CD4-positive, alpha-beta T cell treated with Interleukin-6 for 4 hours (primary cell): ENCODE results near the gene WFDC2.
A peak's percentile ranks its signal among the peaks of the same experiment; 100 is the strongest.
"Not testable (repeated sequence)": the region's sequence is repeated elsewhere in the genome, so short reads cannot be mapped to it uniquely, and the experiment has no call there.

Source experiments
- DNase-seq: peaks from one replicate; pipeline ENCODE4 v3.0.0-alpha.2; 2020; ENCODE audit warnings: mixed read lengths

WFDC2 gene

DNA sequence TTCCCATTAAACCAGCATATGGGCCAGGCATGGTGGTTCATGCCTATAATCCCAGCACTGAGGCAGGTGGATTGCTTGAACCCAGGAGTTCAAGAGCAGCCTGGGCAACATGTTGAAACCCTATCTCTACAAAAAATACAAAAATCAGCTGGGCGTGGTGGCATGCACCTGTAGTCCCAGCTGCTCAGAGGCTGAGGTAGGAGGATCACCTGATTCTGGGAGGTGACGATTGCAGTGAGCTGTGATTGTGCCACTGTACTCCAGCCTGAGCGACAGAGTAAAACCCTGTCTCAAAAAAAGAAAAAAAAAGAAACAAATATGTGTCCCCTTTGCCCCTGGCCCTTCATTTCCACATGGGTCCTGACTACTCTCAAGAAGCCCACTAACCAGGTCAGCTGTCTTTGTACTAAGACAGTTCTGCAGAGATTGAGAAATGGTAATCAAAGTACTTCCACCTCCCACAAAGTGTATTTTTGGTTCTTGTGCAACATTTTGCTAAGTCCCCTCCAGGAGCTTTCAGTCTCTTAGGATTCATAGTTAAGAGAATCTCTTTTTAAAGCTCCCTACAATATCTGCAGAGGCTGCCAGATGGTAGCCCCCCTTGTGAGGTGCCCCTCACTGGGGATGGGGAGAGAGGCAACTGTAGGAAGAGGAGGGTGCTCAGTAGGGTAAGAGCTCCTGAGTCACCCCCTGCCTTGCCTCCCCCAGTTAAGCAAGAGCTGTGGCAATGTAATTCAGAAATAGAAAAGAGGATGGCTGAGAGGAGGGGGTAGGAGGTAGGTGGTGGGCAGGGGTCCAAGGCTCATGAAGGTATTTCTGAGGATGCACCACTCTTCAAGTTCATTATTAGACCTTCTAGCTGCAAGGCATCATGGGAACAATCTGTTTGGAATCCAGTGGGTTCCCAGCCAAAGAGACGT, 16.5 kb upstream of the WFDC2 start:
- DNase-seq = no peak

DNA sequence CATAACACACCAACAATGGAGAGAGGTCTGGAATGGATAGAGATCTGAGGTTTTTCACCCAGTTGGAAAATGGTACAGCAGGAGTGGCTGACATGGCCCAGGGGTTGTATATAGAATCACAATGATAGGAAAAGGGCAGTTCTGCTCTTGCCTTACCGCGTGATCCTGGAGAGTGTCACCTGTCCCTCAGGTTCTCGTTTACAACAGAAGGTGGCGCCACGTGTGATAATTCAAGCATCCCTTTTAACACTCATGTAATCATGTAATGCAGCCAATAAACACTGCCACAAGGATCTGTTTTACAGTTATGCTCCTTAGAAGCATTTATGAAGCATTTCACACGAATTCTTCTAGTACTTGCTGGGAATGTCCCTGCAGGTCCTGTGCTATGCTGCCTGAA, 12.9 kb upstream of the WFDC2 start:
- peak; percentile 24 for DNase-seq

DNA sequence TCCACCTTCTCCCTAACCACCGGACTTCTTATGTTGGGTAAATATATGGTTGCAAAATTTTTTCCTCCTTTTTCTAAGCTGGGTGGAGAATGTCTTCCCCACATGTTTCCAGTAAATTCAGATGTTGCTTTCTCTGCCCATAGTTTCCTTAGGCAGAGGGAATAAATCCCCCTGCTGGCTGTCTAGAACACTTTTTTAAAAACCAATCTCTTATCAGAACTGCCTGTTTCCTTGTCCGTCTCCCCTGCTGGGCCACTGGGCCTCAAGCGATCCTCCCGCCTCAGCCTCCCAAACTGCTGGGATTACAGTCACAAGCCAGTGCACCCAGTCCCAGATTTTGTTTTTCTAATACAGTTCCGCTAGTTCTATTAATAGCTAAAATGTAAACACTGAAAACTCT, 9.9 kb upstream of the WFDC2 start:
- no peak for DNase-seq

DNA sequence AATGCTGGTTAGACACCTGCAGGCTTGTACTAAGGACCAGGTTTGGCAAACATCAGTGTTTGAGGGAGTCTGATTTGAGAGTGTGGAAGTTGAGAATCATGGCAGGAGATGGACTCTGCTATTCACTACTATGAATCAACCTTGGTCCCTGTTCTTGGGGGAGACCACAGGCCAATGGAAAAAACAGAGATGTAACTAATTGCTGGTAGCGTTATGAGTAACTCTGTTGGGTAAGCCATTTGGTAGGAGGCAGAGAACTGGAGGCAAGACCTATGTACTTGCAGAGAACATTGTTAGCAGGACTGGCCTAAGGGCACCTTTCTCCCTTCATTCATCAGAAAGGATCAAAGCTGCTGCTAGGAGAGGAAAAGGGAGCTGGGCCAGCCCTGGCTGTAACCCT, 8.3 kb upstream of the WFDC2 start:
- DNase-seq = no peak

DNA sequence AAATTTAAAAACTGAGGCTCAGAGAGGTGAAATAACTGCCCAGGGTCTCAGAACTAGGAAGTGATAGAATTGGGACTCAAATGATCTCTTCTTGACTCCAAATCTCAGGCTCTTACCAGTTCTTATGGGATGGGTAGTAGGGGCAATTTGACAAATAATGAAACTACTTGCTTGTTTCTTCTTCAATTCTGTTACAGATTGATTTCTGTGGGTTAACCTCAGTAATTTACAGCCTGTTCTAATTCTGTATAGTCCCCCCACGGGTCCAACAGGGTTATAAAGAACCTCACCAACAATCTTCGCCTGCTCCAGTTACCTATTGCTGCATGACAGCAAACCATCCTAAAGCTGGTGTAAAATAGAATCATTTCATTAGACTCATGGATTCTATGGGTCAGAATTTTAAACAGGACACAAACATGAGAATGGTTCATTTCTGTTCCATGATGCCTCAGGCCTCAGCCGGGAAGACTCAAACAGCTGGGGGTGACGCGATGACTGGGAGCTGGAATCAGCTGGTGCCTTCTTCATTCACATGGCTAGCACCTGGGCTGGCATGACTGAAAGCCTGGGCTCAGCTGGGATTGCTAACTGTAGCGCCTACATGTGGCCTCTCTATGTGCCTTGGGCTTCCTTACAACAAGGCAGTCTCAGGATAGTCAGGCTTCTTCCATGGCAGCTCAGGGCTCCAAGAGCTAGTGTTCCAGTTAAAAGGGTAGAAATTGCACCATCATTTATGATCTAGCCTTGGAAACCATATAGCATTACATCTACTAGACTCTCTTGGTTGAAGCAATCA, 6.6 kb upstream of the WFDC2 start:
- no peak for DNase-seq

DNA sequence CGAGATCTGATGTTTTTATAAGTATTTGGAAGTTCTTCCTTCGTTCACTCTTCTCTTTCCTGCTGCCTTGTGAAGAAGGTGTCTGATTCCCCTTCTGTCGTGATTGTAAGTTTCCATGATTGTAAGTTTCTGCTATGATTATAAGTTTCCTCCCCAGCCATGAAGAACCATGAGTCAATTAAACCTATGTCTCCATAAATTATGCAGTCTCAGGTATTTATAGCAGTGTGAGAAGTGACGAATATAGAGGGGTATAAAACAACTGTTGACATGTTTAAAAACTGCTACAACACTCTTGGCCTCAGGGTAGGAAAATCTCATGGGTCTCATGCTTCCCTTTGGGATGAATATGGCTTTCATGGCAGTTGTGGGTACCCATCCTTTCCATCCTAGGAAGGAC, 5.8 kb upstream of the WFDC2 start:
- DNase-seq = no peak

DNA sequence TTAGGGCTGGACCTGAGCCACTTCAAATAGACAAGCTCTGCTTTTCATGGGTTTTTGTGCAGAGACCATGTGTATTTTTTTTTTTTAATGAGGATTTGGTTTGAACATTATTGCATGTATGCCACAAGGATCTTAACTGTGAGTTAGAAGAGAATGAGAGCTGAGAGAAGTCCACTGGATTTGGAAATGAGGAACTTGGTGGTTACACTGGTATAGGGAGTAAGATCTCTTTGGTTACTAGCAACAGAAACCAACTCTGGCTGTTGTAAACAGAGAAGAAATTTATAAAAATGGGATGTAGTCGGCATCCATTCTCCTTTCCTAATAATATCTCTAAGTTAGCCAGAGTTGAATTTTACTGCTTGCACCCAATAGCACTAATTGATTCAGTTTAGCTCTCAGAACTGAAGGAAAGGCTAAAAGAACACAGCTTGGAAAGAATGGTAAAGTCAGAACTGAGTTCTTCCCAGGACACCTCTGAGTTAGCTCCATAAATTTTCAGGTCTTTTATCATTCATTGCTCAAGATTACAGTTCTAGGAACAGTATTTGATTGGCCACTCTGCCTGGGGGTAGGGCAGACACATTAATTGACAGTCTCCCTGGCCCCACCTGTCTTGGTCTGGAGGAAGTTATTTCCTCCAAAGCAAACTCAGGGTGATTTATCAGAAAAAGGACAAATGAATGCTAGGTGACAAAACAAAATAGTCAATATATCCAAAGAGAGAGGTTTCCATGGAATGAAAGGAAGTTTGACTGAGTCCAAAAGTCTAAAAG, 3.9 kb upstream of the WFDC2 start:
- DNase-seq = no peak

DNA sequence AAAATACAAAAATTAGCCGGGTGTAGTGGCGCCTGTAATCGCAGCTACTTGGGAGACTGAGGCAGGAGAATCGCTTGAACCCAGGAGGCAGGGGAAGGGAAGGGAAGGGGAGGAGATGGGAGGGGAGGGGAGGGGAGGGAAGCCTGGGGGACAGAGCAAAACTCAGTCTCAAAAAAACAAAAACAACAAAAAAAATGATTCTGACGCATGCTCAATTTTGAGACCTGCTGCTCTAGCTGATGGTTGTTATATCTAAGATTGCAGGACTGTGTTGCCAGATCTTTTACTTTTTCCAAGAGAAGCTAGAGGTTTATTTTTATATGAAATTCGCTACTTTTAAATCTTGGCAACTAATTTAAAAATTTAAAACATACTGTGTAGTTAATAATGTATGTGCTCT, 2.4 kb upstream of the WFDC2 start:
- DNase-seq = no peak

DNA sequence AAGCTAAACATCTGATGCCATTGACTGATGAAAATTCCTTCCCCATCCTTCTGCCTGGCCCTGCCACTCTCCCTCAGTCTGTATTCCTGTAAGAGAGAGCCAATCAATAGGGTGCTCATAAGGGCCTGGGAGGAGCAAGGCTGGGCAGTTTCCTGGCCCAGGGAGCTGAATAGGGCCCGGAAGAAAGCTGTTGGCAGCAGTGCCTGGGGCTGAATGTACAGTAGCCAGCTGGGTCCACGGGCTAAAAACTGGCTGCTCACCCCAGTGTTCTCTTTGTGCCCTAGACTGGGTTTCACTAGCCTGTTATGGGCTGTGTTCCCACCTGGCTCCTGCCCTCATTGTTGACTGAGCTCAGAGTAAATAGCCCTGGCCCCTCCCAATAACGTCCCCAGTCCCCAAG, 1.7 kb upstream of the WFDC2 start:
- DNase-seq = no peak

DNA sequence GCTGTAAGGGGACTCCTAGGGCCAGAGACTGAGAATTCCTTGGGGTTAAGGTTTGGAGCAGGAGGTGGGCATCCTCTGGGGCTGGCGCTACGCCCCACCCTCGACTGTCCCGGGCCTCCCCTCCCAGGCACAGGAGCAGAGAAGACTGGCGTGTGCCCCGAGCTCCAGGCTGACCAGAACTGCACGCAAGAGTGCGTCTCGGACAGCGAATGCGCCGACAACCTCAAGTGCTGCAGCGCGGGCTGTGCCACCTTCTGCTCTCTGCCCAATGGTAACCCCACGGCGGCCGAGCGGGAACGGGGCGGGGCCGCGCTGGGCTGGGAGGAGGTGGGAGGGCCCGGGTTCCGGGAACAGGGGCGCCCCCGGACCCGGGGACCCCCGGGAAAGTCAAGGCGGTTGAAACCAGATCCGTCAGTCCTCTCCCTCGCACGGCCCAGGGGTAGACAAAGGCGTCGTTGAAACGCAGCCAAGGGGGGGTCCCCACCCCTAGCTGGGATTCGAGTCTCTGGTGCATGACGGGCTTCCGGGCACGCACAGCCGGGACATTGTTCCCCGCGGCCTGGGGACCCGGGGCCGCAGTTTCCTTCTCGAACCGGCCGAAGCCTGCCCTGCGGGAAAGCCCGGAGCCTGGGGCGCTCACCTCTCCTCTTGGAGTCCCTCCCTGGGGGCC, 844 bp downstream of the WFDC2 start:
- peak; percentile 6 for DNase-seq

DNA sequence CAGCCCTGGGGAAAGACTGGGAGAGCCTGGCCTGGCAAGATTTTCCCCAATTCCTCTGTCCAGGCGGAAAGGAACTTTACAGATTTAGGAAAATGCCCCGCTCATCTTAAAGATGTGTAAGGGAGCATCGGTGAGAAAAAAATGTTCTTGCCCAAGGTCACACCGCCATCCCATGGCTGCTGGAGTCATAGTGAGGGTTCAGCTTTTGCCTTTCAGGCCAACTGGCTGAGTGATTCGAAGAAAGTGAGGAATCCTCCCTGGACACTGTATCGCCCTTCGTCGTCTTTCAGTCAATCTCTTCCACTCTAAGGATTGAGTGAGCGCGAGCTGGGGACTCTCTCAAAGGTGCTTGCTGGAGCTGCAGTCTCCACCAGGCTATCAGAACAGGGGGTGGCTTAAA, 1.4 kb downstream of the WFDC2 start:
- no peak for DNase-seq

DNA sequence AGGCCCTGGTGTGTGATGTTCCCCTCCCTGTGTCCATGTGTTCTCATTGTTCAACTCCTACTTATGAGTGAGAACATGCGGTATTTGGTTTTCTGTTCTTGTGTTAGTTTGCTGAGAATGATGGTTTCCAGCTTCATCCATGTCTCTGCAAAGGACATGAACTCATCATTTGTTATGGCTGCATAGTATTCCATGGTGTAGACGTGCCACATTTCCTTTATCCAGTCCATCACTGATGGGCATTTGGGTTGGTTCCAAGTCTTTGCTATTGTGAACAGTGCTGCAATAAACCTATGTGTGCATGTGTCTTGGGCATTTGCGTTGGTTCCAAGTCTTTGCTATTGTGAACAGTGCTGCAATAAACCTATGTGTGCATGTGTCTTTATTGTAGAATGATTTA, 2.7 kb downstream of the WFDC2 start:
- not testable (repeated sequence) for DNase-seq

DNA sequence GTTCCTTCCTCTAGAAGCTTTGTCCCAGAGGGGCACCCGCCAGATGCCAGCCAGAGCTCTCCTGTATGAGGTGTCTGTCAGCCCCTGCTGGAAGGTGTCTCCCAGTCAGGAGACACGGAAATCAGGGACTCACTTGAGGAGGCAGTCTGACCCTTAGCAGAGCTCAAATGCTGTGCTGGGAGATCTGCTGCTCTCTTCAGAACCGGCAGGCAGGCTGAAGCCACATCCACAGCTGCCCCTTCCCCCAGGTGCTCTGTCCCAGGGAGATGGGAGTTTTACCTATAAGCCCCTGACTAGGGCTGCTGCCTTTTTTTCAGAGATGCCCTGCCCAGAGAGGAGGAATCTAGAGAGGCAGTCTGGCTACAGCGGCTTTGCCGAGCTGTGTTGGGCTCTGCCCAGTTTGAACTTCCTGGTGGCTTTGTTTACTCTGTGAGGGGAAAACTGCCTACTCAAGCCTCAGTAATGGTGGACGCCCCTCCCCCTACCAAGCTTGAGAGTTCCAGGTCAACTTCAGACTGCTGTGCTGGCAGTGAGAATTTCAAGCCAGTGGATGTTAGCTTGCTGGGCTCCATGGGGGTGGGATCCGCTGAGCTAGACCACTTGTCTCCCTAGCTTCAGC, 8.1 kb downstream of the WFDC2 start:
- not testable (repeated sequence) for DNase-seq

DNA sequence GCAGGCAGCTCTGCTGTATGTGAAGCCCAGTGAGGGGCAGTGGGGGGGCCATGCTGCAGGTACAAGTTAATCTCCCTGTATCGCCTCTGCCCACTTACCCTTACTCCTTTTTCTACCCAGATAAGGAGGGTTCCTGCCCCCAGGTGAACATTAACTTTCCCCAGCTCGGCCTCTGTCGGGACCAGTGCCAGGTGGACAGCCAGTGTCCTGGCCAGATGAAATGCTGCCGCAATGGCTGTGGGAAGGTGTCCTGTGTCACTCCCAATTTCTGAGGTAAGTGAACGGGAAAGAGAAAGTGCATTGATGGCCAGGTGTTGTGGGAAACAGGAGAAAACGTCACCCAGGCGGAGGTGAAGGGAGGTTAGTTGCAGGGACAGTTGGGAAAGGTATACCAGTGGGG, 10.3 kb downstream of the WFDC2 start:
- no peak for DNase-seq

DNA sequence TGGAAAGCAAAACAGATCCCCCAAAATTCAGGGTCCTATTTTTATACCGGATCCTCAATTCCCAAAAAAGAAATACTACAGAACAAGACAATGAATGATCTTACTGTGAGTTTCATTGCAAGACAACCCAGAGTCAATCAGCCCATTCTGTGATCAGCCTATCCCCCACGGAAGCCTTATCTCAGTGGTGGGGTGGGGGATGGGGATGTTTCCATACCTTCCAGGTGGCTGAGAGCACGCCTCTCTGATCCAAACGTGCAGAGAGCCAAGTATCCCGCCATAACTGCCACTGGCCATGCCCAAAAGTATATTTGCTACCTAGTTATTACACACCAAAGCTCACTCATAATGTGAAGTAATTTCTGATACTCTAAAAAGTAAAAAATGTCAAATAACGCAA, 15.1 kb downstream of the WFDC2 start:
- DNase-seq = no peak

DNA sequence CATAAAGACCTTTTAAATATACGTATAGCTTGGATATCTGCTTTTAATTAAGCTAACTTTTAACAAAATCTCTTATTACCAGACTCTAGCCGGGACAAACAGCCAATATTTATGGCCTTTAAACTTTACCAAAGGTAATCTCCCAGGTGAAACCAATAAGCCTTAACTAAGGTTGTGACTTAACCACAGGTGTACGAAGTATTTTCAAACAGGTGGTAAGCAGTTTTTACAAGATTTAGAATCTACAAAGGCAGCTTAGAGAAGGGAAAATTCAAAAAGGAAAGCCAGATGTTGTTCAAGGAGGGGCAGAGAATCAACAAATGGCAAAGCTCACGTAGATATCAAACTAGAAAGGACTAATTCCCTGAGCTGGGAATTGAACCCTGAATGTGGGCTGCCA, 15.8 kb downstream of the WFDC2 start:
- DNase-seq = no peak

DNA sequence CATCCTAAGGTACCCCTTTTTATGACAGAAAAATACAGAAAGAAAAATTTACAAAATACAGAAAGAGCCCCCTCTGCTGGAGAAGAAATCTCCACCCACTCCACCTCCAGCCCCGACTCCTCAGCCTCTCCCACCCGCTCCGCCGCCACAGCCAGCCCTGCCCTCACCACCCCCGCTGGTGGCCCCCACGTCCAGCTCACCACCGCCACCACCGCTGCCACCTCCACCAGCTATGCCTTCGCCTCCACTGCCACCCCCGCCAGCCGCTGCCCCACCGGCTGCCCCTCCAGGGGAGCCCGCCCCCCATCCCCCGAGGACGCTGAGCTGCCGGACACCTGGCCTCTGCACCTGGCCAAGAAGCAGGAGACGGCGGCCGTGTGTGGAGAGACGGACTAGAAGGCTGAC, 17.7 kb downstream of the WFDC2 start:
- DNase-seq = no peak

DNA sequence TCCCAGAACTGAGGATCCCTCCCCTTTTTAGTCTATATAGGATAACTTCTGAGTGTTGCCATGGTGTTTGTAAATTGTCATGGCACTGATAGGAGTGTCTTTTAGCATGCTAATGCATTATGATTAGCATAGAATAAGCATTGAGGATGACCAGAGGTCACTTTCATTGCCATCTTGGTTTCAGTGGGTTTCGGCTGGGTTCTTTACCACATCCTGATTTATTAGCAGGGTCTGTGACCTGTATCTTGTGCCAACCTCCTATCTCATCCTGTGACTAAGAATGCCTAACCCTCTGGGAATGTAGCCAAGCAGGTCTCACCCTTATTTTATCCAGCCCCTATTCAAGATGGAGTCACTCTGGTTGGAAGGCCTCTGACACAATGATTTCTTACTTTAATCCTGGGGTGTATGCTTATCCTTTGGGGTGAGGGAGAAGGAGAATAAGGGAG, 19.6 kb downstream of the WFDC2 start:
- DNase-seq = no peak

DNA sequence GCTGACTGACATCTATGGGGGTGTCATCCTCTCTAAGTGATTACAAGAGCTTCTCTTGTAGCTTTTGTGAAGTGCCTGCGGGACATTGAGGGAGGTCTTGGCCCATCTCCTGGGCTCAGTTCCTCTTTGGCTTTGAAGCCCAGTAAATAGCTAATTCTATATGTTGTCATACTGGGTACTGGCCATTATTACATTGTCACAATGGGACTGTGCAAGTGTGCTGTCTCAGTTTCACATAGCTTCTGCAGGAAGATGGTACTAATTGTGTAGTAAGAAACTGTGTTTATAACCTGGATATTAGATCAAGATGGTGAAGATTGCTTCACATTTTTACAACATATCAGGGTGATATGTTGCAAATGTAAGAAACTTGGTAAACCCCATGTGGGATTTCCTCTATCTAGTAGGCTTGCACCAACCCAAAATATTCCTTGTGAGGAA, 26.0 kb downstream of the WFDC2 start:
- DNase-seq = no peak

DNA sequence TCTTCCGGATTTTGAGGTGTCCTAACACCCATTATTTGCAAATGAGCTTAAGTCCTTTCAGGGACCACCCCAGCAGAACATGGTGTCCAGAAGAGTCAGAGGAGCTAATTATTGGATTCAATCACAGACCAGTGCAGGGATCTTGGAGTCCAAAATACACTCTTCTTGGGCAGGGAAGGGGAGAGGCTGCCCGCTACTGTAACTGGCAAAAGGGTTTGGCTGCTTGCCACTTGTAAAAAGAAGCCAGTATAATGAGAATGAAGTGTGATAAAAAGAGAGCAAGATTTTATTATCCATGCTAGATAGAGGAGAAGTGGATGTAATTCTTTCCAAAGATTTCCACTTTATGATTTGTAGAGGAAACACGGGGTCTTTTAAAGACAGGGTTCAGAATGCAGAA, 26.6 kb downstream of the WFDC2 start:
- no peak for DNase-seq

DNA sequence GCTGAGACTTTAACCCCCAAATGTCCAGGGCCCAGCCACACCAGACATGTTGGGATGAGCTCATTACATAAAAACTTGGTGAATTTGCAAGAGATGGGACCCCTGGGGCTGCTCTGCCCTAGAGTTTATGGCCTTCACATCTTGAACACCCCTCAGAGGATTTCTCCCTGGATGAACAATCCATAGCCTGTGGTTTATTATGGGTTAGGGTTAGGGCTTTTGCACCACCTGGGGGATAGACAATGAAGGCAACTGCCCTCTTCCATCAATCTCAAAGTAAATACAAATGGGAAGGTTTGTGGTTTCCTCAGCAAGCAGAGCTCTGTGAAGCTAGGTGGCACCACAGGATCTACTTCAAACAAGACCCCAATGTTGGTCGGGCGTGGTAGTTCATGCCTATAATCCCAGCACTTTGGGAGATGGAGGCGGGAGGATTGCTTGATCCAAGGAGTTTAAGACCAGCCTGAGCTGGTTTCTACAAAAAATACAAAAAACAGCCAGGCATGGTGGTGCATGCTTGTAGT, 28.5 kb downstream of the WFDC2 start:
- no peak for DNase-seq

DNA sequence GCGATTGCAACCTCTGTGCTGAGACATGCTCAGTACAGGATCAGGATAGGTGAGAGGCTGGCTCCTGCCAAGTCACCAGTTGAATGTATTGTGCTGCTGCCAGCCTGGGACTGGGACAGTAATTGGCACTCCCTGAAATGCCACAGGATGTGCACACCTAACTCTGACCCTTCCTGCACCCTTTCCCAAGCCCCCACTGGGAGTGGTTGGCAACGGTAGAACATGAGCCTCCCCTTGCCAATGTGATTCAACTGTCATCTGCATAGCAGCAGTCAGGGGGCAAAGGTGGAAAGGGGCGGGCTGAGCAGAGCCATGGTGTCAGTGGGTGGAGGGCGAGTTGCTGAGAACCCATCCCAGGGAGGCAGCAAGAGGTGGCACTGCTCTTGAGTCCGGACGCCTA, 30.5 kb downstream of the WFDC2 start:
- no peak for DNase-seq
